HG03060 (cell line): ENCODE results near the gene SMPD4.
A peak's percentile ranks its signal among the peaks of the same experiment; 100 is the strongest.
"Not testable (repeated sequence)": the region's sequence is repeated elsewhere in the genome, so short reads cannot be mapped to it uniquely, and the experiment has no call there.

ENCODE experiments used
- ATAC-seq: cut with Tn5 transposase; IDR thresholded peaks from one replicate; pipeline ENCODE4 v1.9.1; 2021; ENCODE audit warnings: low read depth, moderate number of reproducible peaks; ENCODE audit not compliant: unreplicated experiment

Gene SMPD4

DNA sequence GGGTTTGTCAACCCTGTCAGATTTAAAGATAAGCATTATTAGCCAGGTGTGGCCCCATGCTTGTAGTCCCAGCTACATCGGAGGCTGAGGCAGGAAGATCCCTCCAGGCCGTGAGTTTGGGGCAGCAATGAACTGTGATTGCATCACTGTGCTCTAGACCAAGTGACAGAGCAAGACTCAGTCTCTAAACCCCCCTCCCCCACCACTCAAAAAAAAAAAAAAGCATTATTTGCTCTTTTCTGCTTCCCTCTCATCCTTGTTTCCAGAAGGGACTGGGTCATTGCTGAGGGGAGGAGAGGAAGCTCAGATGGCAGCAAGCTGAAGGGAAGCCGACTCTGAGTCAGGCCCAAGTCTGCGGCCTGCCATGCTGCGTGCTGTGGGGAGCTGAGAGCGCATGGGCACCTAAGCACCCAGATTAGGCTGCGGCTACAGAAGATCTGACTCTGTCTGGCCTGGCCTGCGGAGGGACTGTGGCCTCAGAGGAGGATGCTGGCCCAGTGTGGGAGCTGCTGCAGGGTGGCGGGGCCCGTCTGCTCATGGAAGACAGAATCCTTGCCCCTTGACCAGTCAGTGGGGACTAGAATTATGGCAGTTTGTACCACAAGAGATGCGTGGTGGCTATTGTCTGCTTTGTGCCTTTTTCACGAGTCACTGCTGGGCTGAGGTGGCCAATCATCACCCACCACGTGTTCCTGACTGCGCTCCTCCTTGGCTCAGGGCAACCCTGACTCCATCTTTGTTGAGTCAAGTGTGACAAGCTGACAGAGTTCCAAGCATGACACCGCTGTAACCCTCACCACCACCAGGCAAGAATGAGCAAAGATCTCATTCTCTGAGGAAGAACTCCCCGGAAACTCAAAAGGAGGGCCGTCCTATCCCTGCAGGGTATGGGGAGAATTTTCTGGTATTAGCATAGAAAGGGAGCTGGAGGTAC is 6.7 kb upstream of the SMPD4 start:
- not testable (repeated sequence) for ATAC-seq

DNA sequence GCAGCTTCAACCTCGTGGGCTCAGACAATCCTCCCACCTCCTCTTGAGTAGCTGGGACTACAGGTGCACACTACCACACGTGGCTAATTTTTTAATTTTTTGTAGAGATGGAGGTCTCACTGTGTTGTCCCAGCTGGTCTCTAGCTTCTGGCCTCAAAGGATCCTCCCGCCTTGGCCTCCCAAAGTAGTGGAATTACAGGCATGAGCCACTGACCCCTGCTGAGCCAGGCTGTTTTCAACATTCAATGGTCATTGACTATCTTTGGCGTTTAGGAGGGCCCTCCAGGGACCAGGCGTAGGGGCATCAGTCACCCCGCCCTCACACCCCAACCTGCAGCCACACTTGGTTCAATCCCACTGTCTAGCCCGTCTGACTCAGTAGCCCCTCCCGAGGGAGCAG is 5.9 kb upstream of the SMPD4 start:
- ATAC-seq = no peak

DNA sequence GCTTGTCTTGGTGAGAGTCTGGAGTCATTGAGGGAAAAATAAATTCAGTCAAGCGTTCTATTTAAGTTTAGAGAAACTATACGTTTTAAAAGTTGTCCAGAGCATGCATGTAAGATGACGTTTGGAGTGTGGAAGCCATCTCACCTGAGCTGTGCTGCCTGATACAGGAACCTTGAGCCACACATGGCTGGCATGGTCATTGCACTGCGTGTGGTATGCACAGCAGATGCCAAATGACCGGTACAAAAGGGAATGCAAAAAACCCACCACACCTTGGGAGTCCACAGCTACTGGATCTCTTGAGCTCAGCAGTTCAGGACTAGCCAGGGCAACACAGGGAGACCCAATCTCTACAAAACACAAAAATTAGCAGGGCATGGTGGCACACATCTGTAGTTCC is 5.0 kb upstream of the SMPD4 start:
- no peak for ATAC-seq

DNA sequence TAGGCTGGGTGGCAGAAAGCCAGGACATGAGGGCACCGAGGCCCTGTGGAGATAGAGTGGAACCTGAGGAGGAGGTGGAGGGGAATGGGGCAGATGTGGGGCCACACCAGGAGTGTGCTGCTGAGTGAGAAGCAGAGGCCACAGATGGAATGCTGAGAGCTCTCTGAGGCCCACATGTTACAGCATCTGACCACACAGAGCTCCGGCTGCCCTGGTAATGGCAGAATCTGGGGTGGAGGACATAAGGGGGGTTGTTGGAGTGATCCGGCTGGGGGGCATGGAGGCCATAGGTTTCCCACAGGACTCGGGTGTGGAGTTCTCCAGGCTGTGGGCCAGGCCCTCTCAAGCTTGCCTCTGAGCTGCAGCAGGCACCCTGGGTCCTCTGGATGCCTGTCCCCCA is 4.5 kb upstream of the SMPD4 start:
- no peak for ATAC-seq

DNA sequence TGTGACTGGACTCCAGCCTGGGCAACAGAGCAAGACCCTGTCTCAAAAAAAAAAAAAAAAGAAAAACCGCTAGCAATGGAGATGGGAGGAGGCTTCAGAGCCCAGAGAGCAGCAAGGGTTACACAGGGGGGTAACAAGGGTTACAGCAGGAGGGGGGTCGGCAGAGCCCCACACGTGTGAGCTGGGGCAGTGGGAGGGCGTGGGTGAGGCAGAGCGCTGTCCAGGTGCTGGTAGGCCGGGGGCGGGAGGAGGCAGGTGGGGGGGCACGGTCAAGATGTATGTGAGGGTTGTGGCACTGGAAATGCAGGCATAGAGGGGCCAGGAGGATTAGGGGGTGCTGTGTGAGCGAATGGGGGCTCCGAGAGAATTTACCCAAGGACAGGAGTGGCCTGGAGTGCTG is 4.0 kb upstream of the SMPD4 start:
- ATAC-seq = no peak

DNA sequence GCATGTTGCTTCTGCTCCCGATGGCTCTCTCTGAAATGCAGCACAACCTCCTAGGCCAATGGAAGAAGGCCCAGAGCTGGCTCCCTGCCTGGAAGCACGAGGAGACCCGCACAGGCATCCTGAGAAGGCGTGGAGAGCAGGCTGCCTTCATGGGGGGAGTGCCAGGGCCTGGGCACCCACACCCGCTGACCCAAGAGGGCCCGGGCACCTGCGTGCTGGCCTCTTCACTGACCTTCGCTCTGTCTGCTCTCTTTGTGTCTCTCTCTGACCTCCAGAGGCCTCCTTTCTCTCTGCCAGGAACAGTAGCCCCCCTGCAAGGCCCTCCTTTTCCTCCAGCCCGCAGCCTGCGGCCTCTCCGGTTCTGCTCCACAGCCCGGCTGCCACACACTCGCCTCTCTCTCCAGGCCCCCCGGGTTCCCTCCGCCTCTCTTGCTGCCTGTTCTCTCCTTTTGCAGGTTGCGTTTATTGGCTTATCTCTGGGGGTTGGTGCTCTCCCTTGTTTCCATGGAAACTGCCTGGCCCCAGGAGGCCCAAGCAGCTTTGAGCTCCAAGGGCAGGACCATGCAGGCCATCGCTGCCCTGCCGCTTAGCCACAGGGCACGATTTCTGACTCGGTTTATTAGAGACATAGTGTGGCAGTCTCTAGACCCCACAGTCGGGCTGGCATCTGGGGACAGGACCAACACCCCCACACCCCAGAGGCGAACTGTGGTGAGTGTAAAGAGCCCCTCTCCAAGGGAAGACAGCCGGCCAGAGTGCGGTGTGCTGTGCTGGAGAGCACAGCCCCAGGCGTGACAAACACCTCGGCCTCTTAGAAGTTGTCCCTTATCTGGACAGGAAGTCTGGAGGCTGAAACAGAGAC is 2.3 kb upstream of the SMPD4 start:
- ATAC-seq = no peak

DNA sequence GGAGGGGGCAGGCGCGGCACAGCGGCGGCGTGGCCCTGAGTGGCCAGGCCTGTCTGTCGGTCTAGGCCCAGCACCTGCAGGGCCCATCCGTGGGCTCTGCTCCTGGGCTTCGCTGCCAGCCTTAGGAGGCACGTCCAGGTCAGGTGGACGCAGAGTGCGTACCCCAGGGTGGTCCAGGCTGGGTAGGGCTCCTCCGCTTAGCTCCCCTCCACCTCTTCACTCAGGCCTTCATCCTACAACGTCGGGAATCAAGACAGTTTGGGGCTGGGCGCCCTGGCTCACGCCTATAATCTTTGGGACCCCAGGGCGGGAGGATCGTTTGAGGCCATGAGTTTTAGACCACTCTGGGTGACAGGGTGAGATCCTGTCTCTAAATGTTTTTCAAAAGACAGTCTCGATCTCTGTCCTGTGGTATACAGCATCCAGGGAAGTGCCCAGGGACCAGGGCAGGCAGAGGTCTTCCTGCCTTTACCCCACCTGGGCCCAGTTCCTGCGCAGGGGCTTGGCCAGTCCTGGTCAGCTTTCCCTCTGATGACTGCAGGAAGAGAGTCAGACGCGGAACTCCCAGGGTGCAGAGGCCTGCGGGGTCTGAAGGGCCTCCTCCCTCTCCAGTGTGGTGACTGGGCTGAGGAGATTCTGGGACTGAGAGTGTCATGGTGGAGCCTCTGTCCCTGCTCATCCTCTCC is 1.6 kb upstream of the SMPD4 start:
- not testable (repeated sequence) for ATAC-seq

DNA sequence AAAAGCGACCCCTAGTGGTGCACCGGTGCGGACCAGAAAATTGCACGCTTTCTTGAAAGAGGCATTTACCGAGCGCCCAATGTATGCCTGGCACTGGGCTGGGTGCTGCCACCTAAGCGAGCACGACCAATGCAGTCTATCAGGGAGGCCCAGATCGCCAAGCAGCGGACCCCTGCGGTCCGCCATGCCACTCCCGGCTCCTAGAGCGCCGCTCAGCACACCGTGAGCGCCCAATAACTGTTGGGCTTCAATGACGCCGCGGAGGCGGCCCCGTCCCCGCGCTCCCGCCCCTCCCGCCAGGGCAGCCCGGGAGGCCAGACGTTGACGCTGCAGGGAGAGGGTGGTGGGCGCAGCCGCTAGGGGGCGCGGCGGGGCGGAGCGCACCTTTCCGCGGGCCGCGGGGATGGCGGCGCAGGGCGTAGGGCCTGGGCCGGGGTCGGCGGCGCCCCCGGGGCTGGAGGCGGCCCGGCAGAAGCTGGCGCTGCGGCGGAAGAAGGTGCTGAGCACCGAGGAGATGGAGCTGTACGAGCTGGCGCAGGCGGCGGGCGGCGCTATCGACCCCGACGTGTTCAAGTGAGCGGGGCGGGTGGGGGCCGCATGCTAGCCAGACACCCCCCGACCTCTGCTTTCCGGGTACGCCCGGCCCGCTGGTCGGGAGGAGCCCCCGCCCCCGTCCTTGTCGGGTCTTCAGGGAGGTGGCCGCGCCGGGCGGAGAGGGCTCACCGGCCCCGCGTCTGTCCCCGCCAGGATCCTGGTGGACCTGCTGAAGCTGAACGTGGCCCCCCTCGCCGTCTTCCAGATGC is 679 bp upstream of the SMPD4 start, which contains the start of gene MZT2B:
TSS of gene MZT2B (plus strand) at position 383 of the 803 bp plus-strand sequence. CDS start at position 404, 21 bp downstream.
- ATAC-seq = peak; percentile 55

DNA sequence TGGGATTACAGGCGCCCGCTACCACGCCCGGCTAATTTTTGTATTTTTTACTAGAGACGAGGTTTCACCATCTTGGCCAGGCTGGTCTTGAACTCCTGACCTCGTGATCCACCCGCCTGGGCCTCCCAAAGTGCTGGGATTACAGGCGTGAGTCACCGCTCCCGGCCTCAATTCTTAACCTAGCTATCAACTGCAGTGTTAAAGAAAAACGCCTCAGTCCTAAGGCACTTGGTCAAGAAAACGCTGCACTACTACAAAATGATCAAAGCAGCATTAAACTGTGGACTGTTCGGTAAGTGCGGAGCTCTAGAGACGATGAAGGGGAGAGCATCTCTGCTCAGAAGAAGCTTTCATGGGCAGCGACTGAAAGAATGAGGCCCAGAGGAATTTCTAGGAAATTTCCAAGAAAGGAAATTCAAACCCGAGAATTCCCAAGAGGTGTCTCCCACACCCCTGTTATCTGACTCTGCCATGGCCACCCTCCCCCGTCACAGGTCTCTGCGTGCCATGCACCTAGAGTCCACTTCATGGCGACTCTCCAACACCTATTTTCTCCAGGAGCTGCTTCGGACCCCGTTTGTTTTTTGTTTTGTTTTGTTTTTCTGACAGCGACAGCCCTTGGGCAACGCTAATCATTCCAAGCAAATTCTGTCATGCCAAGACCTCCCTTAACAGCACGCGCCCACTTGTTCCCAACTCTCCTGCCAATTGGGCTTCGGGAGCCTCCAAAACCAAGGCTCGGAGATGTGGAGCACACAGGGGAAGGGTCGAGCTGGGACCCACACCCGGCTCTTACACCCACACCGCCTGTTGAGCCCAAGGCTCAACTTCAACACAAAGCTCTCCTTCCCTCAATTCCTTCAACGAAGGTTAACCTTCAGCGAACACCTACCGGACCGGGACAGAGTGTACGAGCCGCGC is 738 bp downstream of the SMPD4 start:
- ATAC-seq = not testable (repeated sequence)

DNA sequence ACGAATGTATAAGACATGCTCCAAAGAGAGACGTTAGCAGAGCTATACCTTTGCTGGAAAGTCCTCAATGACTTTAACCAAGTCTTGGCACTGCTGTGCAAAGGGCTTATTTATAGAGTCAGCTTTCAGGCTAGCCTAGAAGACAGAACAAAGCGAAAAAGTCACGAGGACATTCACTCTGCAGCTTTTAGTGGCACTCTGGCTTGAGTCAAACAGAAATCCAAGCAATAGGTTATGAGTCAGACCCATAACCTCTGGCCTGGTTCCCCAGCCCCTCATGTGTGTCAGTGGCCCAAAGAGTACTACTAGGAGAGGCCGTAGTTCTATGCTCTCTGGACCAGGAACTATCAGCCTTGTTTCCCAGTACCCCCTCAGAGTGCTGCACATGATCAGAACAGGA is 6.5 kb downstream of the SMPD4 start:
- peak; percentile 74 for ATAC-seq

DNA sequence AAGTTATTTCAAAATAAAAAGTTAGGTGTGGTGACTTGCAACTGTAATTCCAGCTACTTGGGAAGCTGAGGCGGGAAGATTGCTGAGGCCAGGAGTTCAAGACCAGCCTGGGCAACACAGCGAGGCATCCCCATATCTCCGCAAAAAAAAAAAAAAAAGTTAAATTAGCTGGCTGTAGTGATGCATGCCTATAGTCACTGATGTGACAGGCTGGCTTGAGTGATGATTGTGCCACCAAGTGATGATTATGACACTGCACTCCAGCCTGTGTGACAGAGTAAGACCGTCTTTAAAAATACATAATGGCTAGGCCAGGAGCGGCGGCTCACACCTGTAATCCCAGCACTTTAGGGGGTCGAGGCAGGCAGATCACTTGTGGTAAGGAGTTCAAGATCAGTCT is 11.5 kb downstream of the SMPD4 start:
- ATAC-seq = no peak

DNA sequence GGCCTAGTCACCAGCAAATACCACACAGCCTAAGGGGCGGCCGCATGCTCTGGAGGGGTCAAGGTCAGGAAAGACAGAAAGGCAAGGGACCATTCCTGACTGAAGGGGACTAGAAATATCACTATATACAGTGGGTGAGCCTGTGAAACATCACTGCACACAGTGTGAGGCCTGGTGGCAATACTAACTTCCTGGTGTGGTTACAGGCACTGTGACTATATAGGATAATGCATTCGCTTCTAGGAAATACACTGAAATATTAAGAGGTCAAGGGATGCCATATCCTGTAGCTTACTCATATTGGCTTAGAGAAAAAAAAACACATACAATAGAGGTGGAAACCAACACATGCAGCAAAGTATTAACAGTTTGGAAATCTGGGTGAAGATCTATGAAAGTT is 12.2 kb downstream of the SMPD4 start:
- not testable (repeated sequence) for ATAC-seq

DNA sequence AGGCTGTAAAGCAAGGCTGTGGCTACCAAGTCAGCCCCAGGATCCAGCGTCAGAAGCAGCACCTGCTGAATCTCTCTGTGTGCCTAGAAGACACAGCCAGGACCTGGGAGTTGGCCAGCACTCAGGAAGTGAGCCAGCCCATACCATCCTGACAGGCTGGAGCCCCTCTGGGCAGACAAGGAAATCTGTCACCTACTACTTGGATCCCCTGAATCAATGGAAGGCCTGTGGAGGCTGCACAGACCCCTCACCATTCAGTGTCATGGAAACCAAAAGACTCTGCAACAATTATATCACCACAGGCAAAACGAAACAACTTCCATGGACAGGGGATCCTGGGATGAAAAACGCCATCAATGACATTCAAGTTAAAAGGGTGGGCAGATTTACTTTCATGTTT is 14.8 kb downstream of the SMPD4 start:
- ATAC-seq = not testable (repeated sequence)

DNA sequence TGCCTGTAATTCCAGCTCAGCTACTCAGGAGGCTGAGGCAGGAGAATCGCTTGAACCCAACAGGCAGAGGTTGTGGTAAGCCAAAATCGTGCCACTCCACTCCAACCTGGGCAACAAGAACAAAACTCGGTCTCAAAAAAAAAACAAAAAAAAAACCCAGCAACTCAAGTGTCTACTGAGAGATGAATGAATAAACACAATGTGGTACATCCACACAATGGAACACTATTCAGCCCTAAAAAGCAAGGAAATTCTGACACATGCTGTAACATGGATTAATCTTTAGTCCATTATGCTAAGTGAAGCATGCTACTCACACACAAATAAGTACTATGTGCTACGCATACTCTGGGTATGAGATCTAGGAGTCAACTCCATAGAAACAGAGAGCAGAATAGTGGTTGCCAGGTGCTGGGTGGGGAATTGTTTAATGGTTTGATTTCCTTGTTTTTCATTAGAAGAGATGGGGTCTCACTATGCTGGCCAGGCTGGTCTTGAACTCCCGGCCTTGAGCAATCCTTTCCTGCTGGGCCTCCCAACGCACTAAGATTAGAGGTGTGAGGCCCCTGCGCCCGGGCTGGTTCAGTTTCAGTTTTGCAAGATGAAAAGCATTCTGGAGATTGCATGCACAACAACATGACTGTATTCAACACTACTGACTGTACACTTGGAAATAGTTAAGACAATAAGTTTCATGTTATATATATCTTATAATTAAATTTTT is 15.9 kb downstream of the SMPD4 start:
- ATAC-seq = no peak

DNA sequence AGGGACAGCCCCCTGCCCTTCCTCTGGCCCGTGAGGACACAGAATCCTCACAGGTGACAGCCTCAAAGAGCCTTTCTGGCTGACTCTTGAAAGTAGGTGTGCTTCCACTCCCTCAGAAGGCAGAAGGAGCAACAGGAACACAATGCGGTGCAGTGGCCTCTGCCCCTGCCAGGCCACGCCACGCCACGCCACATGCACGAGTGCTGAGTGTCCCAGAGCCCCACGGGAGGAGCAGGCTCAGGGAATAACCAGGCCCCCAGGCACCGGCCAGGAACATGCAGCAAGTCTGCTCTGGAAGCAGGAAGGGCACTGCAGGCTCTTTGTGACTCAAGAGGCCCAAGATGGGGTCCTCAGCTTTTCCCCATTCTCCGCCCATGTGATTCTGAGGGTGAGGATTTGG is 18.4 kb downstream of the SMPD4 start:
- ATAC-seq = no peak

DNA sequence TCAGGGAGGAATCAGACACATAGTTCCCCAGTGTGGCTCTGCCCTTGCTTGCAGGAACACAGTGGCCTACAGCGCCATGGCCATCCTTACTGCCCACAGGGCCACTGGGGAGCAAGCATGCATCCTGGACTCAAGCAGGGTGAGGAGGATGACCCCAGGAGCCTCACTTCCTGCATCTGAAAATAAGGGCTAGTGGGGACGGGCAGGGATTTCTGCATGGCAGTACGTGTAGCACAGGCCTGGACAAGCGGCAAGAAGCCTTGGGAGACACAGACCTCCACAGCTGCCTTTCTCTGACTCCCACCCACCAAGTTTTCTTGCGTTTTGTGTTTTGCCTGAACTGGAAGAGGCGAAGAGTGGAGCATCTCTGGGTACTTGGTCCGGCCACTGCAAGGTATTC is 18.9 kb downstream of the SMPD4 start:
- ATAC-seq = not testable (repeated sequence)

DNA sequence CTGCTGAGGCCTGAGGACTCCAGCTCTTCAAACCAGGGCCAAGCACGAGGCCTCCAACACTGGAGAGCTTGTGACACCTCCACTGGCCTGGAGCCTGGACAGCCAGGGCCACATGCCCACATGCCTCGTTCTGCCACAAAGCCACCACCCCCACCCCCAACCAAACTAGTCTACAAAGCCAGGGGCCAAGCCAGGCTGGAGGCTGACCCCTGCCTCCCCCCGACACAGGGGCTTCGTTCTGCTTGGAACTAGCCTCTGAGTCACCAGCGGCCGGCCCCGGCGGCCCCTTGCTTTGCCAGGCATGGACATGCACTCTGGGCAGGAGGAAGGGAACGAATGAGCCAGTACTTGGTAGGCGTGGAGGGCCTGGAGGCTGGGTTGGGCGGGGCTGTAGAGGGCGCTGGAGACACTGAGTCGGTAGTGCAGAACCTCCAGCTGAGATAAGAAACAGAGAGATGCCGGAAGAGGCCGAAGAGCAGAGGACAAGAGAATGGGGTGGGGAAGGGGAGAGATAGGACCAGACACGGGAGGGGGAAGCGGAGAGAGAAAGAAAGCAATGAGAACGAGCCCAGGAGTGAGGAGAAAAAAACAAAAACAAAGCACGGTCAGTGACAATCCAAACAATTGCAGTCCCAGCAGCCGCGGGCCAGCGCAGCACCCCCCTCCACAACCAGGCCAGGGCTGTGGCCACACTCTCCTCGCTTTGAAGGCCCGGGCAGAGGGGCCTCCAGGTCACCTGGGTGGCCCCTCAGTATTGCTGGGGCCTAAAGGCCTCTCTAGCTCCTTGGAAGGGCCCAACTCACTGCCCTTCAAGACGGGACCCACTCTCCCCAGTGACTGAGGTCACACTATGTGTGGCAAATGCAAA is 20.3 kb downstream of the SMPD4 start:
- not testable (repeated sequence) for ATAC-seq
